Epithelial cell of alveolus of lung (primary cell): ENCODE results near the gene PLOD3. TPM values are rescaled to one million over a fixed set of nuclear protein-coding genes. Genes with fewer than 3 reads are reported as not detected.

Experiments
- total RNA-seq: library from RNA; depleted of rRNA; stranded (reverse); fragments of >200 nt; gene quantifications from 2 replicates; pipeline ENCODE4 v1.2.1, GENCODE V29; 2015

The PLOD3 gene
- total RNA-seq = 61.8 and 126 TPM in 2 replicates

GRCh38 chr7:101217388-101218235 is at the start of gene PLOD3, which contains the start of gene ZNHIT1:
Gene PLOD3, minus strand, starts transcription at chr7:101217581. Its CDS starts 307 bp downstream, at chr7:101217274.
Gene ZNHIT1, plus strand, starts transcription at chr7:101218165. Its CDS starts 31 bp downstream, at chr7:101218196.

GRCh38 chr7:101244375-101245146 is 27.2 kb upstream of the PLOD3 start, which contains the start of gene FIS1:
Gene FIS1, minus strand, starts transcription at chr7:101245081. Its CDS starts 77 bp downstream, at chr7:101245004.

GRCh38 chr7:101237206-101238067 is 20.1 kb upstream of the PLOD3 start, which contains the start of gene CLDN15:
Gene CLDN15, minus strand, starts transcription at chr7:101237802. Its CDS starts 221 bp downstream, at chr7:101237581.

GRCh38 chr7:101200862-101201599 is 16.4 kb downstream of the PLOD3 start, which contains the start of gene MOGAT3:
Gene MOGAT3, minus strand, starts transcription at chr7:101201036. Its CDS starts 182 bp downstream, at chr7:101200854.

GRCh38 chr7:101180130-101180755 is 37.1 kb downstream of the PLOD3 start, which contains the start of gene NAT16:
Gene NAT16, minus strand, starts transcription at chr7:101180293. Its CDS starts 5,486 bp downstream, at chr7:101174807.

GRCh38 chr7:101165075-101165957 is 52.1 kb downstream of the PLOD3 start, which contains the start of gene VGF:
Gene VGF, minus strand, starts transcription at chr7:101165569. Its CDS starts 726 bp downstream, at chr7:101164843.

Other genes with a start within 250 kb of the PLOD3 start
- gene MUC12, start 248.0 kb downstream of the PLOD3 start, total RNA-seq = 3.0 TPM in 1 of 2 replicates, not detected in the other
- gene MUC17, start 197.5 kb downstream of the PLOD3 start, total RNA-seq = not detected in 2 replicates
- 9.2 and 20.6 TPM in 2 replicates for gene TRIM56, start 132.1 kb downstream of the PLOD3 start, total RNA-seq
- gene SERPINE1, start 90.5 kb downstream of the PLOD3 start, total RNA-seq = 85.0 and 3,652 TPM in 2 replicates
- gene AP1S1, start 63.1 kb downstream of the PLOD3 start, total RNA-seq = 115 and 137 TPM in 2 replicates
- gene VGF, start 52.0 kb downstream of the PLOD3 start, total RNA-seq = 0.40 and 0.91 TPM in 2 replicates
- not detected in 2 replicates for gene NAT16, start 37.3 kb downstream of the PLOD3 start, total RNA-seq
- gene MOGAT3, start 16.5 kb downstream of the PLOD3 start, total RNA-seq = not detected in 2 replicates
- 135 and 154 TPM in 2 replicates for gene ZNHIT1, start 584 bp upstream of the PLOD3 start, total RNA-seq
- gene CLDN15, start 20.2 kb upstream of the PLOD3 start, total RNA-seq = 1.3 and 10.6 TPM in 2 replicates
- gene FIS1, start 27.5 kb upstream of the PLOD3 start, total RNA-seq = 196 and 258 TPM in 2 replicates
- 19.1 and 24.6 TPM in 2 replicates for gene IFT22, start 104.2 kb upstream of the PLOD3 start, total RNA-seq
- 1.4 TPM in 1 of 2 replicates, not detected in the other for gene COL26A1, start 145.3 kb upstream of the PLOD3 start, total RNA-seq